Nucleus accumbens (tissue), 56 donors: ENCODE measurements around the gene PDE4D.

Experiments used
- DNase-seq, 56 donors: peaks; one replicate each; lab custom pipeline; 2025; lab: John Stamatoyannopoulos, UW

PDE4D gene

DNA sequence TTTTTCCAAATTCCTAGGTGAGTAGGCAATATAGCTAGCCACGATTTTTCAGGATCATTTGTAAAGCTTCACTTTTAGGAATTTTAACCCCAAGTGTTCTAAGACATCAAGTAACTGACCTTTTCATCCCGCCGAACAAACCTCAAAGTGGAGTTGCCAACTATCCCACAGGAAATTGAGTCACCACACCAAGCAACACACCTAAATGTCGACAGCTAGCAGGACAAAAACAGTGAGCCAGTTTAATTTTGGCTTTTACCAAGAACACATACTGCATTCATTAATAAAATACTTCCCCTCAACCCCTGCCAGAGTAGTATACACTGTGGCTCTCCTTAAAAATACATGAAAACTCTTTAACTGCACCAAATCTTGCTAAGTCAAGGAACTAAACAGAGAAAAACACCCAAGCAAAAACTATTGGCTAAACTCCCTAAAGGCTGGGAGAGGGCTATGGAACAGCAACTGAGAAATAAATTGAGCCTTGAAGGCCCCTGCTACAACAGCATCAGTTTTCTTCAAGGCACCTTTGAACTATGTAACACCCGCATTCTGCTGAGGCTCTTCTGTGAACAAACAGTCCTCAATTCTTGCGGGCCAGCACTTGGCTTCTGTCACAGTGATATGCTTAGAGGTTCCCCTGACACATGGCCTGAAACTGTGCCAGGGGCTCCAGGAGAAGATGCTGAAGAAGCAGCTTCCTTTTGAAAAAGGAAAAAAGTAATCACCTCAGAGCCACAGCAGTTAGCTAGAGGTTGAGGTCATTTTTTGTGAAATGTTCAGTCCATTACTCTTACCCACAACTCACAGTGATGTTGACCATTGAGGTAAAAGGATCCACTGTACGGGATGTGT lies 851.1 kb downstream of the PDE4D start:
- no peak for DNase-seq

DNA sequence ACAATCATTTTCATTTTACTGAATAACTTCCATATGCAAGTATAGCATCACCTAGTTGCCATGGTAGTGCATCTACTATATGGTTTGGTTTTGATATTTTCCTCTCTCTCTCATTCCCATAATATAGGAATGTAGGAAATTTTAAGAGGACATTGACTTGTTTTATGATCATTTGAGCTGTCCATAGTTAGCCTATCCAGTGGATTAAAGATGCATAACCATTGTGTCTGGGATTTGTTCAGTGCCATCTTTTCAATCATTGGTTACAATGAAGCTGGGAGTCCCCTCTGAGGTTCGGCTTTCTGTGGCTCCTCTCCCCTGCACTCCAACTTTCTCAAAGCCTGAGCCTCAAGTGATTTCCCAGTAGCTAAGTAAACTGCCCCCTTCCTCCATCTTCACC lies 852.2 kb downstream of the PDE4D start:
- DNase-seq, result no peak

DNA sequence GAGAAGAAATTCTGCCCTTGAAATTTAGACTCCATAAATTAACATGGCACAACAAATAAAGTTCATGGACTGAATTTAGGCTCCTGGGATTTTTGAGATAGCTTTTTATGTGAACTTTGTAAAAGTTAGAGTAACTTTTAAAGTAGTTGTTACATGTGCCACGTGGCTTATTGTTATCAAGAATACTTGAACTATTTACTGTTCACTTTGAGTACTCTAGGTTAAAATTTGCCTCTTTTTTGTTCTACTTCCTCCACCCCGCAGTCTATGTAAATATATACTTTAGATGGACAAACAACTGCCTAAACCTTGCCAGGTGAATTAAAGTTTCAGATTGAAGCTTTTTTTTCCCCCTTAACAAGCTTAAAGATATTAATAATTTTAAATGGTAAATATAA lies 852.7 kb downstream of the PDE4D start:
- DNase-seq, result no peak

DNA sequence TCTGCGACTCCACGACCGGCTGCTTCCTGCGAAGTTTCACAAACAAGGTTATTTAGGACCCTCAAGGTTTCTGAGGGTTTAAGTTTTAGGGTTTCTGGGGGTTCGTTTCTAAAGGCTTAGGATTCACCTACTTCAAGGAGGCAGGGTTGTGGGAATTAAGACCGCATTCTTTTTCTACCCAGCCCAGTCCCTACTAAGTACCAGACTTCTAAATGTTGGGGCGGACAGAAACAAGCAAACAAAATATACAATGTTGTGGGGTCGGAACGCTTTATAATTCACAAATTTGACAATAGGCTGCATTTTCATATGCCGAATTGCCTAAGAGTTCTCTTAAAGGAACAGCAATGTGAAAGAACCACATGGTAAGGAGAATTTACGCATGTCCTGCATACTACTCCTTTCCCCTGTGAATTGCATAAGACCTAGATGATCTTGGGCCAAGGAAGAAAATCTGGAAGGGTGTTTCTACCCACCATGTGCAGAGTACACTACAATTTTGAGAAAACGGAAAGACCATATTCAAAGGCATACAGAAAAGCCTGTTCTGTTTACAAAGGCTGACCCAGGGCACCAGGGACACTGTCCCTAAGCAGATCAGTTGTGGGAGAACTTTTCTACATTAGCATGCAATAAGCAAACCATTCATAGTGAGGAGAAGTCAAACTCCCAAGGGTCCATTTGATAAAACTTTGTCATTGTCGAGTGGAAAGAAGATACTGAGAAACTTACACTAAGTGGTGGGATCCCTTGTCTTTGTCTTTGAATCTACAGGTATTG lies 853.3 kb downstream of the PDE4D start:
- DNase-seq, result no peak

DNA sequence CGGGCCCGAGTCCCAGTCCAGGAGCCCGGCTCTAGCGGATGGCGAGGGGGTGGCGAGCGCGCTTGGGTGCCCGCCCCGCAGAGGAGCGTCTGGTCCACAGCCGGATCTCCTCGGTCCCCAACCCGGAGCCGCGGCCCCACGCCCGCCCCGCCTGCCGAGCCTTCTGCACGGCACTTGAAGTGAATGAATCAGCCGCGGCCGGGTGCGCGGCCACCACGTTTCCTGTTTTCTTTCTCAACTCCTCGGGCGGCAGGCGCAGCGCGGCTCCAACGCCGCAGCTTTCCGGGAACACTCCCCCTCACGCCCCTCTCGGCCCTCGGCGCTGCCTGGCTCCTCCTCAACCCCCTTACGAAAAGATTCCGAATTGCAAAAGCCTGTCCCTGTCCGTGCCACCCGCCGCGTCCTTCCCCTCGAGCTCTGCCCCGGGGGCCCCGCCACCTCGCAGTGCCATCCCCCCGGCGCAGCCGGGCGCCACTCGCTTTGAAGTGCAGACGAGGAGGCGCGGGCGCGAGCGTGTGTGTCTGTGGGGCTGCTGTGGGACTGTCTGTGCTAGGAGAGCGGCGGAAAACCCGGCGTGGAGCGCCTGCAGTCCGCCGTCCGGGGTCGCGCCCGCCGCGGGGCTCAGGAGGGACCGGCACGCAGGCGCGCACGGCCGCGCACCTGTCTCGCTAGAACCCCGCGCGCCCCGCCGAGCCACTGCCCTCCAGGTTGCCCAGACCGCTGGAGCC lies 854.1 kb downstream of the PDE4D start:
- DNase-seq, result peak in 42 of 56 donors; percentile 5 to 66 (median 36)

DNA sequence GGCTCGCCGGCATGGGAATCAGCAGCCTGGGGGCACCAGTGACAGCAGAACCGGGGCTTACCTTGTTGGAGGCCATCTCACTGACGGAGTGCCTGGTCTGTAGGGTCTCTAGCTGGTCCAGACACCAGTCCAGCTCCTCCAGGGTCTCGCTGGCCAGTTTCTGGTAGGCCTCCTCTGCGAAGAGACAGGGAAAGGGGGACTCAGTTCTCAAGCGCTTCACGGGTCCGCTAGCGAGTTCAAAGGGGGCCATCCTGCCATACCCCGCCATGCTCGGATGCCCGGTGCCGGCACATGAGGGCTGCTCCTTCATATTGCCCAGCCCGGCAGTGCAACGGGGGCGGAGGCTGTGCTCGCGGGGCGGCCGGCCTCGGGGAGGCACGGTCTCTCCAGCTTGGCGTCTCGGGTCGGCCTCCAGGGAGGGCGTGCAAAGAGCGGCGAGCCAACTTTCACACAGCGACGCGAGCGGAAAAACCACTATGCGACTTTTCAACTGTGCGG lies 854.7 kb downstream of the PDE4D start:
- DNase-seq, result peak in 19 of 56 donors; percentile 1 to 45 (median 23)

DNA sequence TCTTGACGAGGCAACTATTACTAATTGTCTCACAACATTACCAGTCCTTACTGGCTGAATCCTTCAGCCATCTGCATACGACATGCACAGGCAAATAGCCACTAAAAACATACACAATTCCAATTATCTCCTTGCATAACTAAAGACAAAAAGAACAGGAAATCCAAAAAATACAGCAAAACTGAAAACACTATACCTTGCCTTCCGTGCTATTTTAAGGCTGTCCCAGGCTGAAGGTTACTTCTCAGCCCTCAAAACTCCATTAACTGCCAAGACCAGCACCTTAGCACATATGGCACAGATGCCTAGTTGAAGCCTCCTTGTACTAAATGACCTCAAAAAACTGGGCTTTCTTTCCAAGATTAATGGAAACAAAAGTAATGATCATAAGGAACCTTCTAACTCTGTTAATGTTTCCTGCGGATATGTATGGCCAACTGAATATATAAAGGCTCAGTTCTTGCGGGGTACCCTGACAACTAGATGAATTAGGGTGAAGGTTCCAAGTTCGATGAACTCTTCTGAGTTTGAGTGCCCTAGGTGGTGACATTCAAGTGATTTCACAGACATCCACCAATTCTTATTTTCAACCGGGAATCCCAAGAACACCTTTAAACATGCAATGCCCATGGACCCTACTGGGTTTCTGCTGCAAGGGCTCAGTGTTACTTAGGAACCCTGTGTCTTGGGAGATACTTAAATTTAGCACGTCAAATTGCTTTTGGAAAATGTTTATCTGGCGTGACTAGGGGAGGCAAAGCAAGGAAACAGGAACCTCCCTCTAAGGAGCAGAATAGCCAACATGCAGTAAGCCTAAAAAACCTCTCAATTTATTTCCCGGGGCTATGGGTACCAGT lies 855.4 kb downstream of the PDE4D start:
- DNase-seq, result no peak

DNA sequence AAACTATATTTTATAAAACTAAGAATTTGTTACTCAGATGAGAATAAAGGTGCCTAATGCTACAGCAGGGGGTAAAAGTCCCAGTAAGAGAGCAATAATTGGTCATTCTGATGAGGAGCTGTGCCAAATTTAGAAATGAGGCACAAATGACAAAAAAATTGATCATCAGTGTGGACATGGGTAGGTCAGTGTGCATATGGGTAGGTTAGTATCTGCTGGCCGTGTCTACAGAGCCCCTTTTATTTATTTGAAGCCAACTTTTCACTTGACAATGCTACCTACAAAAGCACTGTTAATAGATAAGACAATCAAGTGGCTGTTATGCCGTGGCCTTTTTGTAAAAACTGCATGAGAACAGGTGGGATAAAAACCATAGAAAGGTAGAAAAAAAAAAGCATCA lies 856.1 kb downstream of the PDE4D start:
- DNase-seq, result no peak

DNA sequence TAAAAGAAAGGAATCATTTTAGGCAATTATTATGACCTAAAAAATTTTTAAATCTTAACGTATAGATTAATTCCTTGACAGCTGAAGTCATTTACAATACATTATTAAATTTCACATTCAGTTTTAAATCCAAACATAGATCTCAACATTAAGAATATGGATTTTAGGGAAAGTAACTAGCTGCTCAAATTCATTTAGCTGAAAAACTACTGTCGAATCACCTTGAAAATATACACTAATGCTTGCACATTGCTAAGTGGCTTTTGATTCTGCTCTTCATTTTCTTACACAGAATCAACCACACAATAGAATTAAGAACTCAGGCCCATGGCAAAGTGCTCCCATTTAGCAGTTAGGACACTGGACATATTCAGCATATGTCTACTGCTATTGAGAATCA lies 856.5 kb downstream of the PDE4D start:
- DNase-seq, result no peak

DNA sequence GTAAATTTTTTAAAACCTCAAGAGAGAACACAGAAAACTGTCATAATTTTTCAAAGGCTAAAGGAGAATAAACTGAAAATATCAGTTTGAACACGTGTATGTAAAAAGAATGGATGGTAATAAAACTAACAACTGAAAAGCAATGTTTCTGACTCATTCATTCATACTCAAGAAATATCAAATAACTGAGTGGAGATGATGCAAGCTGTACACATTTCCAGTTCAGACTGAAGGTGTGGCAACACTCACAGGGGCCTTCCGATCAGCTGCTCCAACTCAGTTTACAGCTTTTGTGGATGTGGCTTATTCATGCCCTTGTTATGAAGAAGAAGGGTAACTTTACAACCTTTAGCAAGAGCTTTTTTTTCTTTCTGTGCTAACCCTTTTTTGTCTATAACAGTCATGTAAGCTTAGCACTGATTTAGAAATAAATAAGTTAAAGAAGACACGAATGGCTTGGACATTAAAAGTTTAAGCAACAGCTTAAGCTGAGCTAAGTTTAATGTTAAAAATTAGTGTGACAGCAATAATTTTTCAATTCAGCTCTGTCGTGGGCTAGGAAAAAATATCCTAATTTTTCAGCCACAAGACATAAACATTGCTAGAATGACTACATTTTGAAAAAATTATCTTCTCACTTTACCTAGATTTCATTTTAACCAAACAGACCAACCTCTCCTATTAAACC lies 857.1 kb downstream of the PDE4D start:
- no peak for DNase-seq

DNA sequence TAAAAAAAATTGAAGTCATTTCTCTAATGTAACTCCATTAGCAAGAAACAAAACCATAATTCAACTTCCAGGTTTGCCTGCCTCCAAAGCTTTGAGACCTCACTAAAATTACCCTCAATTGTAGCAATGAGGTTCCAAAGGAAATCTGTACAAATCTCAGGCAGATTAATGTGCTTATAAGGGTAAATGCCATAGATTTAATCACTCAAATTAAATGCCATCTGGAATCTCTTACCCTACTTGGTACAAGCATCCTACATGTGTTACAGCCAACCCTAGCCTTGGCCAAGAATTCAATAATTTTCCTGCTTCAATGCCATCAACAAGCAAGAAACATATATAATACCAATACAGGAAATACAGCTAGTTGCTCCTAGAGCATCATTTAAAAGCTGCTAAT lies 857.8 kb downstream of the PDE4D start:
- no peak for DNase-seq

DNA sequence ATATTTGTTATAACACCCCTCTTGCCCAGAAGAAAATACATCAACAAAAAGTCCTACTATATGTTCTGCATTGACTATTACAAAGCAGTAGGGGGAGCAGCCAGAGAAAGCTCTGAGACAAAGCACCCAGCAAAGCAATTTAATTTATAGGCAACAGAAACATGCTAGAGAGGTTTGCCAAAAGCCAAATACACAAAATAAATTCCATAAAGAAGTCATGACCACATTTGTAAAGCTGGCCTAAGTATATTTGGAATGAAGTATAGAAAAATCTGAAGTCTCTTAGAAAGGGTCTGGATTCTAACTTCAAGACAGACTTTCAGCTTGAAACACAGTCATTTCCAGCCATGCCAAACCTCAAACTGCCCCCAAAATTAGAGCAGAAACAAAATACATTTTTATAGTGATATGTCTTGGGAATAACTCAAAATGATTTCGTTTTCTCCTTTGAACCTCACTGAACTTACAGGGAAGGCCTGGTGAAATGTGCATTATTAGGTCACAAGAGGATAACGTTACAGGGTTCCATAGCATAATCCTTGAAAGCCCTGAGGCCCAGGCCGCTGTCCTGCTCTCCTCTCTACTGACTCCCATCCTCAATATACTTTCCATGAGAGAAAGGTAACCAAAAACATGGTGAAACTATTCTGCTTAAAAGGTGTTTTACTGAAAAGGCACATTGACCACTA lies 858.9 kb downstream of the PDE4D start:
- DNase-seq, result no peak

DNA sequence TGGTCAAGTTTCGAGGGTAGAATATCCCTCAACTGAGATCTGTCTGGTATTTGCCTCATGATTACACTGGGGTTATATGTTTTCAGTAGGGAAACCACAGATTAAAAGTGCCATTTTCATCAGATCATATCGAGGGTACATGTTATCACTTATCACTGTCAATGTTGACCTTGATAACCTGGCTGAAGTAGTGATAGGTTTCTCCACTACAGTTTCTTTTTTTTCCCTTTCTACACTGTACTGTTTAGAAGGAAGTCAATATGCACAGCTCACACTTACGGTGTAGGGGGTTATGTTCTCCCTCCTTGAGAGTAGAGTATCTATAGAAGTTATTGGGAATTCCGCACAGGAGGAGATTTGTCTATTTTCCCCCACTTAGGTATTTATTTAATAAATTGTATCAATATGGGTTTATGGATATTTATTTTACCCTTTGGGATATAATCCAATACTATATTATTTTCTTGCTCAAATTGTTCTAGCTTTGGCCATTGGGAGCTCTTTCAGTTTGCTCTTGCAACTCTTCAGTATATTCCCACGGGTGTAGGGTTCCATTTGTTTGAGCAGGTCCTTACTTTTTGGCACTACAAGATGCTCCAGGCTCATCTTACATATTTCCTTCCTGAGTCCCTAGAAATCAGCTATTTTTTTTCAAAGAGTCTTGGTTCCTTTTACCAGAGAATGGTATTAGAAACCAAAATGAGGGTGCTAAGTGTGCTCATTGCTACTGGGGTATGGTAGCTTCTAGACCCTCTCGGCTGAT lies 866.2 kb downstream of the PDE4D start:
- no peak for DNase-seq

DNA sequence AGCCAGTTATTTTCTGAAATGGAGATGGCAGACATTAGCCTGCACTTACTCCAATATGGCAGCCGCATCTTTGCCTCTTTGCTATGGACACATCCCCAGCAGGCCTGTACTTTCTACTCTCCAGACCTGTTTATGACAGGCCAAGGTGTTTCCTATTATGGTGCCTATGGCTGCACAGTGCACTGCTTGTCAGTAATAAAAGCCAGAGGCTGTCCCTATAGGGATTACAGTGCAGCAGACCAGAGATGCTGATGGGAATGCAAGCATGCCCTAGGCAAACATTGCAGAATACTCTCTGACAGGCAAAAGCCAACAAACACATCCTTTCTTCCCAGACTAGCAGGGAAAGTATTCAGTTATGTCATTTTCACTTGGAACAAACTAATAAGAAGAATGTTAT lies 867.8 kb downstream of the PDE4D start:
- DNase-seq, result no peak

DNA sequence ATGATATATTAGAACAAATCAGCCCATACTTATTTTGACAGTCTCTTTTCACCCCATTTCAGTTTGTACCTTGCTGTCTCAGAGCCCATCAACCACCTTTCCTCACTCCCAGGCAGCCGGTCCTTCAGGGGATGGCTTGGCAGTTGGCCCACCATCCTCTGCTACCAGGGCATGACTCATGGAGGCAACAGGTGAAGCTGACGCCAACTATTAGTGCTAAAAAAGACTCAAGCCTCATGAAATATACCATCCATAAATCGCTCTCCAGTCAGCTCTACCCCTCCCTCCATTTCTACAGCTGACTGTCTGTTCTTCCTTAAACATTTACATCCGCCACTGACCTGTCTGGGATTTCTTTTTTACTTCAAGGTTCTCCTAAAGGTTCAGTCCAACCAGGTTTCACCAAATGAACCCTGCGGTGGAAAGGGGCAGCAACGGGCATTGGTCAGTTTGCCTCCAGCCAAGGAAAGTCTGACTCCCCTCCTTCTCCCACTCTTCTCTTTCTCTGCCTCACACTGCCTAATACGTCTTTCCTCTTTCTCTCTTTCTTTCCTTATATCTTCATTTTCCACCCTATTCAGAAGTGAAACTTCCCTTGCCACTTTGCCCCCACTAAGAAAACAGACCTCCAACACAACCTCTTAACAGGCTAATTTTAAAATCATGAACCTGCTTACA lies 871.5 kb downstream of the PDE4D start:
- DNase-seq, result no peak

DNA sequence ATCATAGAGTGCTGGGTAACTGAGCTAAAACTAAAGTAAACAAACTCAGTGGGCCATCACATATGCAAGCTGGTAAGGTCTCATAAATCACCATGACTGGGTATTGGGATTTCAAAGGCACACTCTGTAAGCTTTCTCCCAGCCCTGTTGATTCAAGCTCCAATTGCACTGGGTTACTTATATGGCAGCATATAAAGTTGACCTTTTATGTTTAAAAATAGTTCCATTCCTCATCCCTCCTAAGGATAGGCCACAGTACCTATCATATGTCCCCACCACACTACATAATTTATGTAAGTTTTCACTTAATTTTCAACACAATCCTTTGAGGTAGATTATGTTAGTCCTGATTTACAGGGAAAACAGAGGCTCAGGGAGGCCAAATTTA lies 872.2 kb downstream of the PDE4D start:
- DNase-seq, result no peak

DNA sequence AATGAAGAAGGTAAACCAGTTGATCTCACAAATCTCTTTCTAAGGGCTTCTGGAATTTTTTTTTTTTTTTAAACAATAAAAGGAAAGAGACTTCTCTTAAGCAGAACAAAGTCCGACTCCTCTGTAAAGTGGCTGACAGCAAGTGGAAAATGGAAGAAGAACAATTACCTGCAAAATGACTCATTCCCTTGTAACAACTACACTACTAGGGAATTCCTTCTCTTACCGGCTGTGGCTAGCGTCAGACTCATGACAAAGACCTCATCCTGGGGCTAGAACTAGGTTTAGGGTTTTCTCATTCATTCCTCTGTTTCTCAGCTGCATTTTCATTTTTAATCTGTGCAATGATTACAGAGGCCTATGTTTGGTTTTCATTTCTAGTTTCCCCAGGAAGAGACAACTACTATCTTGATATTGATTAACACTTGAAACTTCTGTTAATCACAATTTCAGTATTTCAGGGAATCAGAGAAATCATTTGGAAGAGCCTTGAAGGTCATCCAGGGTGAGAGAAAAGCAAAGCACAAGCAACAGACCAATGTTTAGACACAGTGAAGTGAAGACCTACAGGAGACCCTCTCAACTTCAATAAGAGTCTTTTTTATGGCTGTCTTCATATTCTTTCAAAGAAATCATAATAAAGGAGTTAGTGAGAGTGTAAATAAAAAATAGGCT lies 872.8 kb downstream of the PDE4D start:
- DNase-seq, result no peak
